Dedifferentiated amniotic fluid mesenchymal stem cell (primary cell): ENCODE data around the gene H2BW2.
"Not testable (repeated sequence)": the region's sequence is repeated elsewhere in the genome, so short reads cannot be mapped to it uniquely, and the experiment has no call there.

Experiments used
- DNase-seq: peaks from one replicate; pipeline ENCODE4 v3.0.0-alpha.2; 2016; ENCODE audit errors: extremely low spot score

Gene H2BW2

GRCh38 chrX:104039689-104040505 lies at the start of gene H2BW2:
Gene H2BW2 (plus strand): TSS chrX:104039956. CDS start chrX:104039995, 39 bp downstream.
- DNase-seq, result no peak

GRCh38 chrX:103999234-103999633 lies 40.5 kb upstream of the H2BW2 start:
- no peak for DNase-seq

DNA sequence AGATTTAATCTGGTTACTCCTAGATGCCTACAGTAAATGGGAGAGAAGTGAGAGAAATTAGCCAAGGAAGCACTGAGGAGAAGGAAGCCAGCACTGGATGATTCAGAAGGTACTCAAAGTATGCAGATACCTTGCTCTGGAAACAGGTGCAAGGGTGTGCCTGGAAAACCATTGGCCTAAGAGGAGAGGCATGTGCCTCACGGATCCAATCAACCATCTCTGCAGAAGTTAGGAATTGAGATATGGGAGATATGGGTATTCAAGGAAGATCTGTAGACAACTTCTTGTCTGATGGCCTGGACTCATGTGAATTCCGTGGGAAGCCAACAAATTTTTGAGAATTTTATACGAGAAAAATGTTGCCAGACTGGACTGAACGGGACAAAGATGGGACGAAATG lies 30.9 kb upstream of the H2BW2 start:
- no peak for DNase-seq

DNA sequence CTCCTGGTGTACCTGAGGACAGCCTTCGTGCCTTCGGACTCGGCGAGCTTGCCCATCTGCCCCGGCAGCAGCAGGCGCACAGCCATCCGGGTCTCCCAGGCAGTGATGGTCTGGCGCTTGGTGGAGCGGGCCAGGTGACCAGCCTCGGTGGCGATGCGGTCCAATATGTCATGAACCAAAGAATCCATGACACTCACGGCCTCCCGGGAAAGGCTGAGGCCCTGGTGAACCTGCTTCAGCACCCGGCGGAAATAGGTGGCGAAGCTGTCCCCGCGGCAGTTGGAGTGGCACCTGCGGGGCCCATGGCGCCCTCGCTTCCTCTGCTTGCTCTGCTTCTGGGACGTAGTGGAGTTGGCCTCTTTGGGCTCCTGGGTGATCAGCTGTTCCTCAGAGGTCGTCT lies 26.6 kb upstream of the H2BW2 start:
- DNase-seq, result no peak

GRCh38 chrX:104013606-104014005 lies 26.1 kb upstream of the H2BW2 start, which contains the start of gene H2BW1:
Gene H2BW1 (minus strand): TSS chrX:104013708. CDS start chrX:104013576, 132 bp downstream.
- no peak for DNase-seq

DNA sequence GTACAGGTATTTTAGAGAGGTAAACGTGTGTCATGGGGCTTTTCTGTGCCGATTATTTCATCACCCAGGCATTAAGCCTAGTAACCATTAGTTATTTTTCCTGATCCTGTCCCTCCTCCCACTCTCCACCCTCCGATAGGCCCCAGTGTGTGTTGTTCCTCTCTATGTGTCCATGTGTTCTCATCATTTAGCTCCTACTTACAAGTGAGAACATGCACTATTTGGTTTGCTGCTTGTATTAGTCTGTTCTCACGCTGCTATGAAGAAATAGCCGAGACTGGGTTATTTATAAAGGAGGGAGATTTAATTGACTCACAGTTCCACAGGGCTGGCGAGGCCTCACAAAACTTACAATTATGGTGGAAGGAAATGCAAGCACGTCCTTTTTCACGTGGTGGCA lies 24.2 kb upstream of the H2BW2 start:
- DNase-seq, result not testable (repeated sequence)

DNA sequence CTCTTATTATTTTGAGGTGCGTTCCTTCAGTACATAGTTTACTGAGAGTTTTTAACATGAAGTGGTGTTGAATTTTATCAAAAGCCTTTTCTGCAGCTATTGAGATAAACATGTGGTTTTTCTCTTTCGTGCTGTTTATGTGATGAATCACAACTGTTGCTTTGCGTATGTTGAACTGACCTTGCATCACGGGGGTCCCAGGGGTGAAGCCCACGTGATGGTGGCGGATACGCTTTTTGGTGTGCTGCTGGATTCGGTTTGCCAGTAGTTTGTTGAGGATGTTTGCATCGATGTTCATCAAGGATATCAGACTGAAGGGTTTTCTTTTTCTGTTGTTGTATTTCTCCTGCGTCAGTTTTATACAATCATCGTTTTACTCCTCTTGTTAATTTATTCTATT lies 21.6 kb upstream of the H2BW2 start:
- no peak for DNase-seq

DNA sequence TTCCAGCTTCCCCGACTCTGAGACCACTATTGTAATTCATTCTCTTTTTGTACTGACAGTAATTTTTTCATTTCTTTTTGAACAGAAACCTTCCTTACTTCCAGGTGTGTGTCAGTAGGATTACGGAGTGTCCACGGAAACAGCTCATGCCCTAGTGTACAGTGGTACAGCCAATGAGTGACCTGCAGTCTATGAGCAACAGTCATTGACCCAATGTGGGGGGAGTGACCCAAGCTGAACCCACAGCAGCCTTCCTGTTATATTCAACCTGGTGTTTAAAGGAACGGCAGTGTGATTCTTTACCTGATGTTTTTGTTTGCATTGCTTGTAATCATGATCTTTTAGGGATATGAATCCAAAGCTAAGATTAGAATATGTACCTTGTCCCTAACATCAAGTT lies 1.2 kb downstream of the H2BW2 start:
- DNase-seq, result no peak

- no peak for DNase-seq
Measured at GRCh38 chrX:104045642-104046041, 5.9 kb downstream of the H2BW2 start.

DNA sequence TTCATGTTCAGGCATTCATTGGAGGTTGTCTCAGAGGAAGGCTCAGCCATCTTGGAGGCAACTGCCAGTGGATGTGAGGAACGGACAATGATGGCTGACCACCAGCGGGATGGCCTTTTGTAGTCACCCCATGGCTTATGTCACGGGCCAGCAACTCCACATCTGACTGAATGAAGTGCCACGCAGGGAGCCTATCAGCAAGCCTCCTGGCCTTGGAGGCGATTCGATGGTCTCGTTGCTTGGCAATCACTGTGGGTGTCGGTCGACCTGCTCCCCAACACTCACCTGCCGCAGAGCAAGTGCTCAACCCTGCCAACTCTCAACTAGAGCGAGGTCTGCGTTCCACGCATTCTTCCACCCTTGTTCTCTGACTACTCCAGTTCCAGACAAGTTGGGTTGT lies 7.4 kb downstream of the H2BW2 start:
- DNase-seq, result no peak

DNA sequence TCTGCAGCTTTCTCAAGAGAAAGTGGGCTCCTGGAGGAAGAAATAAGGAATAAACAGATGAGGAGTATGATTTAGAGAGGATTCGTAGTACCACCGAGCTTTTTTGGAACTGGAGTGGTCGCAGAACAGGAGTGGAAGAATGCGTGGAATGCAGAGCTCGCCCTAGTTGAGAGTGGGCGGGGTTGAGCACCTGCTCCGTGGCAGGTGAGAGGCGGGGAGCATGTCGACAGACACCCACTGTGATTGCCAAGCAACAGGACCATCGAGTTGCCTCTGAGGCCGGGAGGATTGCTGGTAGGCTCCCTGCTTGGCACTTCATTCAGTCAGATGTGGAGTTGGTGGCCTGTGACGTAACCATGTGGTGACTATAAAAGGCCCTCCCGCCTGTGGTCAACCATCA lies 15.2 kb downstream of the H2BW2 start:
- DNase-seq, result not testable (repeated sequence)

GRCh38 chrX:104062636-104063035 lies 22.9 kb downstream of the H2BW2 start:
- DNase-seq, result not testable (repeated sequence)

DNA sequence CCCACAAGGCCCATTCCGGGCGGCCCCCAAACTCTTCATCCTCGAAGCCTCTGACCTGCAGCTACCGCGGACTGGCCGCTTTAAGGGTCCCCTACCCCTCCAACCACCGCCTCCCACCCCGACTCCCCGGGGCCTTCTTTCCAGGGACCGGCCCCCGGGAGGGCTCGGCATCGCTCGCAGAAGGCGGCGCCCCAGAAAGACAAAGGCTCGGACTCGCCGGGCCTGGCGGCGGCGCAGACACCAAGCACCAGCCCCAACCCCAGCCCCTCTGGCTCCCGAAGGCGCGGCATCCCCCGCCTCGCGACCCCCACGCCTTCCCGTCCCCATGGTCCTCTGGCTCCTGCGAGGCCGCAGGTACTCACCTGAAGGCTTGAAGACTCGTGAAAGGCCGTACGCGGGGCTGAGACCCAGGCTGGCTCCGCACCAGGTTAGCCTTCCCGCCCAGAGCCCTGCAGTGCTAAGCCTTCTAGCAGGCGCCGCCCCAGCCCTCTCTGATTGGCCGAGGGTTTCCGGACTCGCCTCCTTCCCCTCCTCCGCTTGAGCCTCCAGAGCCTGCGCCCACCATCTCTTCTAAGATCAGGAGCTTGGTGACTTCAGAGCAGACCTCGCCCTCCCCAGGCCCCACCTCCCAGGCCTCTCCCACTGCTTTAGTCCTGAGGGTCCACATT lies 36.2 kb downstream of the H2BW2 start, which contains the start of gene TMSB15C:
Gene TMSB15C (minus strand): TSS at position 459 of the 668 bp plus-strand sequence.
- not testable (repeated sequence) for DNase-seq

- DNase-seq, result not testable (repeated sequence)
Measured at GRCh38 chrX:104077854-104078253, 38.1 kb downstream of the H2BW2 start.

- DNase-seq, result no peak
Measured at GRCh38 chrX:104084063-104084462, 44.3 kb downstream of the H2BW2 start.

GRCh38 chrX:104084534-104085277 lies 45.0 kb downstream of the H2BW2 start:
- DNase-seq, result no peak

DNA sequence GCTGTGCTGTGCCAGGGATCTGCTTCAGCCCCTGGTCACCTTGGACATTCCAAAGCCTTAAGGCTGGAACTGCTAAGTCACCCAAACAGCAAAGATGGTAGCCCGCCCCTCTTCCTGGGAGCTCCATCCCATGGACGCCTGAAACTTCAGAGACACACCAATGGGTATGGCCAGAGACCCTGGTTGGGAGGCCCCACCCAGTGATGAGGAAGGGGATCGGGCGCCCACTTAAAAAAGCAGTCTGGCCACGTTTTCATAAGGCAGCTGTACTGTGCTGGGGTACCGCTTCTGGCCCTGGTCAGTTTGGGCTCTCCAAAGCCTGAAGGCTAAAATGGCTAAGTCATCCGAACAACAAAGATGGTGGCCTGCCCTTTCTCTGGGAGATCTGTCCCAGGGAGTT lies 45.7 kb downstream of the H2BW2 start:
- no peak for DNase-seq

GRCh38 chrX:104085919-104086318 lies 46.2 kb downstream of the H2BW2 start:
- no peak for DNase-seq
